OCI-LY7 (cell line): Measurements from ENCODE around the gene PIPOX. TPM values are rescaled to one million over a fixed set of nuclear protein-coding genes. Genes with fewer than 3 reads are reported as not detected.

Experiments
- BruUV-seq: library from RNA; stranded (reverse); fragments of 400-500 nt; replicated peaks from 2 replicates; lab custom pipeline; 2021; lab: Mats Ljungman, UMichigan
- CTCF ChIA-PET: fragments of 300-600 bp; sonication (Branson Sonifier 250); formaldehyde crosslinking; loops from one replicate; lab custom pipeline; 2022; ENCODE audit warnings: antibody characterized with exemption; ENCODE audit not compliant: unreplicated experiment; lab: Charles Lee
- POLR2A ChIA-PET: fragments of 300-600 bp; sonication (Branson Sonifier 250); formaldehyde crosslinking; loops from one replicate; lab custom pipeline; 2022; ENCODE audit warnings: antibody characterized with exemption; lab: Charles Lee
- DNase-seq: peaks from one replicate; pipeline ENCODE4 v3.0.0-alpha.2; 2015; ENCODE audit warnings: low spot score
- H2AFZ ChIP-seq: fragments of 200-600 bp; sonication (generic), shearing (Covaris generic); 2 replicates; pipeline ENCODE4 v1.6.1; 2014; ENCODE audit warnings: mild to moderate bottlenecking, antibody characterized with exemption, low read length, moderate library complexity
- H3K27ac ChIP-seq: fragments of 200-600 bp; sonication (generic); 2 replicates; pipeline ENCODE4 v1.5.1; 2014; ENCODE audit warnings: mixed run types, low read depth, mild to moderate bottlenecking, moderate library complexity, low read length, inconsistent platforms; ENCODE audit not compliant: poor library complexity, severe bottlenecking
- H3K36me3 ChIP-seq: fragments of 200-600 bp; sonication (generic); 2 replicates; pipeline ENCODE4 v1.6.1; 2014; ENCODE audit warnings: mild to moderate bottlenecking, antibody characterized with exemption, low read length, moderate library complexity, mixed read lengths; ENCODE audit not compliant: insufficient read depth
- H3K4me1 ChIP-seq: fragments of 200-600 bp; sonication (generic); 2 replicates; pipeline ENCODE4 v1.5.1; 2014; ENCODE audit warnings: mild to moderate bottlenecking, low read length; ENCODE audit not compliant: insufficient read depth, poor library complexity, severe bottlenecking
- H3K4me2 ChIP-seq: fragments of 200-600 bp; sonication (generic); 2 replicates; pipeline ENCODE4 v1.6.1; 2014; ENCODE audit warnings: mild to moderate bottlenecking, low read length
- H3K4me3 ChIP-seq: fragments of 200-600 bp; sonication (generic); 2 replicates; pipeline ENCODE4 v1.5.1; 2014; ENCODE audit warnings: mild to moderate bottlenecking, low read depth, low read length; ENCODE audit not compliant: poor library complexity, severe bottlenecking
- H3K79me2 ChIP-seq: fragments of 200-600 bp; sonication (generic); 2 replicates; pipeline ENCODE4 v1.6.1; 2016; ENCODE audit warnings: low read depth, mild to moderate bottlenecking, low read length, moderate library complexity, mixed read lengths; ENCODE audit not compliant: insufficient read depth
- H3K9me2 ChIP-seq: fragments of 200-600 bp; sonication (generic); 2 replicates; pipeline ENCODE4 v1.6.1; 2016; ENCODE audit warnings: mild to moderate bottlenecking, low read length, mixed read lengths; ENCODE audit not compliant: insufficient read depth
- H3K9me3 ChIP-seq: fragments of 200-600 bp; sonication (generic); 2 replicates; pipeline ENCODE4 v1.6.1; 2014; ENCODE audit warnings: mild to moderate bottlenecking, mixed run types, low read length, mixed read lengths
- H4K20me1 ChIP-seq: fragments of 200-600 bp; sonication (generic); 2 replicates; pipeline ENCODE4 v1.6.1; 2014; ENCODE audit warnings: mild to moderate bottlenecking, antibody characterized with exemption, low read length, moderate library complexity, mixed read lengths; ENCODE audit not compliant: insufficient read depth
- CTCF ChIP-seq: fragments of 200-600 bp; sonication (generic); conservative IDR thresholded peaks from 2 replicates; pipeline ENCODE4 v1.5.1; 2014; ENCODE audit warnings: mild to moderate bottlenecking, antibody characterized with exemption, low read length, moderate library complexity, mixed read lengths
- EZH2phosphoT487 ChIP-seq: fragments of 200-600 bp; sonication (generic); IDR thresholded peaks from 2 replicates; pipeline ENCODE4 v1.6.1; 2018; ENCODE audit warnings: low read depth, borderline replicate concordance, mild to moderate bottlenecking, mixed run types, antibody characterized with exemption, low read length, moderate library complexity, mixed read lengths
- intact Hi-C: fragments of 100-400 bp; cut with micrococcal nuclease; formaldehyde crosslinking; loops from one replicate; pipeline ENCODE4 v1.10.0; 2022; ENCODE audit not compliant: unreplicated experiment
- total RNA-seq, 2 experiments: library from RNA; depleted of rRNA in 1 of 2; stranded (reverse); fragments of >200 nt in 1 of 2; shearing (Covaris generic) in 1 of 2; gene quantifications; 2 replicates each; pipeline ENCODE4 v1.2.3, GENCODE V29; 2014 to 2022

PIPOX gene
- total RNA-seq, 2 experiments from 2014 or later: 3.8 to 4.1 TPM

DNA sequence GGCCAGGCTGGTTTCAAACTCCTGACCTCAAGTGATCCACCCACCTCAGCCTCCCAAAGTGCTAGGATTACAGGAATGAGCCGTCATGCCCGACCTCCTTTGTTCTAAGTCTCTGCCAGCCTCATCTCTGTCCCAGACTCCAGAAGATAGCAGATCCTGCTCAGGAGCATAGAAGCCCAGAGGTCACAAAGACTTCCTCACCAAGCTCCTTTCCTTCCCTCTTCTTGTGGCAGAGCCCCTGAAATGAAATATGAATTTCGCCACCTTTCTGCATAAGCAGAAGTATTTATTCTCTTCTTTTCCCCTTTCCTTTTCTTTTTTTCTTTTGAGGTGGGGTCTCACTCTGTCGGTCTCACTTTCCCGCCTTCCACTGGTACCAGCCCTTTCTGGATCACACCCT, 11.5 kb upstream of the PIPOX start:
- no peaks in the 10 kb centered on the region for H3K4me1 ChIP-seq

GRCh38 chr17:29032013-29032856, 10.7 kb upstream of the PIPOX start:
- DNase-seq: no peak
- Histone ChIP-seq H4K20me1 (no peaks in the 10 kb centered on the region), H3K9me3 (peaks cover 4% of the 10 kb centered on the region; the same call in 1 of the 2 replicates), H3K4me1 (no peaks in the 10 kb centered on the region), H3K79me2 (no peaks in the 10 kb centered on the region), H2AFZ (no peak overlapping the region), H3K4me2 (no peak overlapping the region), H3K27ac (no peak overlapping the region), H3K4me3 (no peak overlapping the region), H3K9me2 (no peaks in the 10 kb centered on the region), H3K36me3 (no peaks in the 10 kb centered on the region)
- intact Hi-C loops: no loop called here
- CTCF ChIA-PET: no interaction called here
- BruUV-seq: no TSS peak
- TF ChIP-seq EZH2phosphoT487 (no peak), CTCF (no peak)
- POLR2A ChIA-PET: interaction anchor here (0.5 kb wide), 1 partner anchor 307 kb away, joined by 4 read pairs; no protein-coding TSS in a partner anchor

More for the DNA sequence above, 11.5 kb upstream of the PIPOX start:
- Histone ChIP-seq H3K27ac (no peak overlapping the region), H3K4me3 (no peak overlapping the region), H2AFZ (no peak overlapping the region), H3K9me2 (no peaks in the 10 kb centered on the region), H3K4me2 (no peak overlapping the region), H3K9me3 (peaks cover 4% of the 10 kb centered on the region; the same call in 1 of the 2 replicates), H3K36me3 (no peaks in the 10 kb centered on the region), H3K79me2 (no peaks in the 10 kb centered on the region), H4K20me1 (no peaks in the 10 kb centered on the region)
- BruUV-seq: no TSS peak
- intact Hi-C loops: no loop called here
- TF ChIP-seq EZH2phosphoT487: no peak
- TF ChIP-seq CTCF: no peak
- ChIA-PET POLR2A (no interaction called here), CTCF (no interaction called here)
- no peak for DNase-seq

GRCh38 chr17:29032857-29033197, 10.1 kb upstream of the PIPOX start:
- H3K9me3 ChIP-seq: peaks cover 4% of the 10 kb centered on the region; the same call in 1 of the 2 replicates
- no peak overlapping the region for H3K4me3 ChIP-seq
- H3K27ac ChIP-seq: no peak overlapping the region
- intact Hi-C loops: no loop called here
- no peak overlapping the region for H2AFZ ChIP-seq
- no peaks in the 10 kb centered on the region for H4K20me1 ChIP-seq
- no peaks in the 10 kb centered on the region for H3K4me1 ChIP-seq
- no peaks in the 10 kb centered on the region for H3K9me2 ChIP-seq
- no peaks in the 10 kb centered on the region for H3K36me3 ChIP-seq
- CTCF ChIA-PET: no interaction called here
- BruUV-seq: no TSS peak
- DNase-seq: no peak
- POLR2A ChIA-PET: no interaction called here
- no peak overlapping the region for H3K4me2 ChIP-seq
- H3K79me2 ChIP-seq: no peaks in the 10 kb centered on the region
- no peak for TF ChIP-seq CTCF
- TF ChIP-seq EZH2phosphoT487: no peak
